ENCODE data around the gene PDF.
"Not testable (repeated sequence)": the region's sequence is repeated elsewhere in the genome, so short reads cannot be mapped to it uniquely, and the experiment has no call there.

PDF gene

DNA sequence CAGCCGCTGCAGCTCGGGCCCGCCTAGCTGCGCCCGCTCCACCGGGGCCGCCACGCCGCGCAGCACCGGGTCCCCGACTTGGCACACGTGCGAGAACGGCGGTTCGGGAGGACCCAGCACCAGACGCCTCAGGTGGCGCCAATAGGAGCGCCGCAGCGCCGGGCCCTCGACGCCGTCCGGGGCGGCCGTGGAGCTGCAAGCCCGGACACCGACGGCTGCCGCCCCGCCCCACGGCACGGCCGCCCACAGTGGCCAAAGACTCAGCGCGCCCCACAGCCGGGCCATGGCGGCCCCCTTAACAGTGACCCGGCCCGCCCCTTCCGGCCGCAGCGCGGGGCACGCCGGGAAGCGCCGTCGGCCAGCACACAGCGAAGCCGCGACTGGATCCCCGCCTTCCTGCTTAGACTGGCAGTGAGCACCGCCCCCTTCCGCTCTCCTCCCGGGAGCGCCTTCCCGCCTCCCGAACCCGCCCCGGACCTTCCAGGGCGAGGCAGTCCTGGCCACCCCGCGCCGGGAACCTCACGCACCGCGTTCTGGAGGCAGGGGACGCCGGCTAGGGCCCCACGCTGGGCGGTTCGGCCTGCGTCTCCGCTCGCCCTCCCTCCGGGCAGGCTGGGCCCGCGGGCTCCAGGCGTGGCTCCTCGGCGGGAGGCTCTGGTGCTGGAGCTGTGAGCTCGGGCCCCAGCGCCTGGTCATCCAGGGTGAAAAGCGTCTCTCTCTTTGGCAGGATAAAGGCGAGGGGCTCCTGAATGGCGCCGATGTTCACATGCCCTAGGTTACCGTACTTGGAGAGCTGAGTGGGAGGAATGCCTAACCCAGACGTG, at the start of gene PDF:
Gene PDF (minus strand): TSS at position 303 of the 824 bp plus-strand sequence. CDS start 18 bp downstream, at position 285.
- Mint-ChIP-seq H3K4me1 (peaks cover 31% of the 10 kb centered on the region), H3K4me3 (peak within 1 kb of the TSS; percentile 76)

GRCh38 chr16:69378760-69379159, 48.4 kb upstream of the PDF start:
- Mint-ChIP-seq H3K36me3 (peaks cover 85% of the 10 kb centered on the region), H3K4me3 (no peak overlapping the region), H3K4me1 (peaks cover 20% of the 10 kb centered on the region), H3K27ac (peak overlapping the region; percentile 87), H3K9me3 (no peaks in the 10 kb centered on the region)
- DNase-seq (ENCODE audit: low spot score in 2 of 2) = no peak
- no peak for ATAC-seq

More for the DNA sequence above, at the start of gene PDF:
- DNase-seq (ENCODE audit: low spot score in 2 of 2) (peak; percentile 74 to 92), ATAC-seq (peak; percentile 96)
- H3K36me3 Mint-ChIP-seq = peaks cover 84% of the 10 kb centered on the region
- peak within 1 kb of the TSS; percentile 74 for H3K27ac Mint-ChIP-seq
- H3K9me3 Mint-ChIP-seq = no peaks in the 10 kb centered on the region

GRCh38 chr16:69378036-69378435, 47.6 kb upstream of the PDF start:
- Mint-ChIP-seq H3K4me1 (peaks cover 17% of the 10 kb centered on the region), H3K36me3 (peaks cover 85% of the 10 kb centered on the region), H3K9me3 (no peaks in the 10 kb centered on the region), H3K27ac (peak overlapping the region; percentile 87), H3K4me3 (no peak overlapping the region)
- ATAC-seq = no peak
- DNase-seq (ENCODE audit: low spot score in 2 of 2) = no peak

DNA sequence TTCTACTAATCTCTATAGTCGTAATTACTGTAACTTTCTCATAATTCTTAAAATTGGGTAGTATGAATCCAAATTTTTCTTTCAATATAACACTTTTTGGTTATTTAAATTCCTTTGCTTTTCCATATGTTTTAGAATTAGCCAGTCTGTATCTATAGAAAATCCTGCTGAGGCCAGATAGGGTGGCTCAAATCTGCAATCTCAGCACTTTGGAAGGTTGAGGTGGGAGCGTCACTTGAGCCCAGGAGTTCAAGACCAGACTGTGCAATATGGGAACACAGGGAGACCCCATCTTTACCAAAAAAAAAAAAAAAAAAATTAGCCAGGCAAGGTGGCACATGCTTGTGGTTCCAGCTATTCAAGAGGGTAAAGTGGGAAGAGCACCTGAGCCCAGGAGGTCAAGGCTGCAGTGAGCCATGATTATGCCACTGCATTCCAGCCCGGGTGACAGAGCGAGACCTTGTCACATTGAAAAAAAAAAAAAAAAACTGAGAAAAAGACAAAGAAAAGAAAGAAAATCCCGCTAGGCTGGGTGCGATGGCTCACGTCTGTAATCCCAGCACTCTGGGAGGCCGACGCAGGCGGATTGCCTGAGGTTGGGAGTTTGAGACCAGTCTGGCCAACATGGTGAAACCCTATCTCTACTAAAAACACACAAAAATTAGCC, 46.1 kb upstream of the PDF start:
- Mint-ChIP-seq H3K27ac (no peak overlapping the region), H3K9me3 (no peaks in the 10 kb centered on the region), H3K4me1 (peaks cover 8% of the 10 kb centered on the region), H3K36me3 (peaks cover 85% of the 10 kb centered on the region), H3K4me3 (no peak overlapping the region)
- ATAC-seq (no peak), DNase-seq (ENCODE audit: low spot score in 2 of 2) (no peak)

DNA sequence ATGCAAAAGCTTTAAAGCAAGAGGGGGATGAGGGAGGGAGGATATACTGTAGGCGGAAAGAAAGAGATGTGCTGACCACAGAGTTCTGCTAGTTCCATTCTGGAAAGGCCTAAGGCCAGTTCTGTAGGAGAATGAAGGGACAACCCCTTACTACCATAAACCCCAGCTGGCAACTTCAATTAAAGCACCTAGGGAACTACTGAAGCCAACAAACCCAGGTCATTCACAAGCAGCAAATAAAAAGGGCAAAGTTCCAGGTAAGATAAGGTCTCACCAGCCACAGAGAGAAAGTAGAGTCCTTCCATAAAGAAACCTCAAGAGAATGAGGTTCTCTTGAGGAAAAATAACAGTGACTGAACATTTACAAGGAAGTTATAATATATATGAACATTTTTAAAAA, 42.6 kb upstream of the PDF start:
- no peak overlapping the region for H3K4me3 Mint-ChIP-seq
- no peak for ATAC-seq
- no peak for DNase-seq (ENCODE audit: low spot score in 2 of 2)
- H3K4me1 Mint-ChIP-seq = peaks cover 13% of the 10 kb centered on the region
- peaks cover 85% of the 10 kb centered on the region for H3K36me3 Mint-ChIP-seq
- H3K27ac Mint-ChIP-seq = peak overlapping the region; percentile 52
- H3K9me3 Mint-ChIP-seq = no peaks in the 10 kb centered on the region

GRCh38 chr16:69371564-69371963, 41.2 kb upstream of the PDF start:
- H3K36me3 Mint-ChIP-seq = peaks cover 85% of the 10 kb centered on the region
- peak overlapping the region; percentile 73 for H3K27ac Mint-ChIP-seq
- no peak for ATAC-seq
- DNase-seq (ENCODE audit: low spot score in 2 of 2) = no peak
- H3K4me3 Mint-ChIP-seq = no peak overlapping the region
- H3K4me1 Mint-ChIP-seq = peaks cover 19% of the 10 kb centered on the region
- H3K9me3 Mint-ChIP-seq = no peaks in the 10 kb centered on the region

DNA sequence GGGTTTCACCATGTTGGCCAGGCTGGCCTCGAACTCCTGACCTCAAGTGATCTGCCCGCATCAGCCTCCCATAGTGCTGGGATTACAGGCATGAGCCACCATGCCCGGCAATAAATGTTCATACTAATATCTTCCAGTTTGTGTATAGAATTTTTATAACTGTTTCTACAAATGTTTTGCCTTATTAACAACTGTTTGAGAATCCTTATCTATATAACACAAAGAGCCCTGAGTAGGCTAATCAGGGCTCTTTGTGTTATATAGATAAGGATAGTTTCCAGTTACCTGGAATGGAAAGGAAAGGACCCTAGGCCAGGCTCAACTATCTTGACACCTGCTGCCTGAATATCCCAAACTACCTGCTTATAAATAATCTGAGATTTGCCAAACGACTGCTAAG, 38.5 kb upstream of the PDF start:
- ATAC-seq = no peak
- DNase-seq (ENCODE audit: low spot score in 2 of 2) = no peak
- Mint-ChIP-seq H3K36me3 (peaks cover 100% of the 10 kb centered on the region), H3K4me1 (peaks cover 40% of the 10 kb centered on the region), H3K9me3 (no peaks in the 10 kb centered on the region), H3K4me3 (no peak overlapping the region), H3K27ac (no peak overlapping the region)

GRCh38 chr16:69367980-69368379, 37.6 kb upstream of the PDF start:
- Mint-ChIP-seq H3K4me3 (no peak overlapping the region), H3K36me3 (peaks cover 100% of the 10 kb centered on the region), H3K27ac (peak overlapping the region; percentile 32), H3K4me1 (peaks cover 45% of the 10 kb centered on the region), H3K9me3 (no peaks in the 10 kb centered on the region)
- ATAC-seq = no peak
- no peak for DNase-seq (ENCODE audit: low spot score in 2 of 2)

DNA sequence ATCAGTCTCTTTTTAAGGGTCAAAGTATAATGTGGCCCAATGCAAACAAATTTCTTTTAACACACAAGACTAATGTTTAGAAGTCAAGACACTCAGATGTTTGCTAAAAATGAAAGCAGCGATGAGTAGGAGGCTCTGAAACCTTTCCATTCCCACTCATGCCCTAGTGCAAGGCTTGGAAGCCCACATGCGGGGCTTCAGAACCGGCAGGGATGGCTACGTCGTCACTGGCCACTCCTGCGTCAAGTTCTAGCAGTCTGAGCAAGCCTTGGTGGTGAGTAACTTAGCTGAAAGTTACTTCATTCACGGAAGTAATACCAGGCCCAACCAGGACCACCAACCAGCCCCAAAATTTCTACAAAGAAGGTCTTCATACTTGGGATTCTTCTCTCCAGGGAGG, 36.0 kb upstream of the PDF start:
- ATAC-seq (peak; percentile 83), DNase-seq (ENCODE audit: low spot score in 2 of 2) (no peak)
- peak overlapping the region; percentile 27 for H3K27ac Mint-ChIP-seq
- peaks cover 87% of the 10 kb centered on the region for H3K36me3 Mint-ChIP-seq
- H3K4me1 Mint-ChIP-seq = peaks cover 55% of the 10 kb centered on the region
- no peak overlapping the region for H3K4me3 Mint-ChIP-seq
- H3K9me3 Mint-ChIP-seq = no peaks in the 10 kb centered on the region

GRCh38 chr16:69365901-69366300, 35.5 kb upstream of the PDF start:
- Mint-ChIP-seq H3K36me3 (peaks cover 82% of the 10 kb centered on the region), H3K4me3 (no peak overlapping the region), H3K27ac (peak overlapping the region; percentile 27), H3K9me3 (no peaks in the 10 kb centered on the region), H3K4me1 (peaks cover 58% of the 10 kb centered on the region)
- DNase-seq (ENCODE audit: low spot score in 2 of 2) (no peak), ATAC-seq (no peak)

DNA sequence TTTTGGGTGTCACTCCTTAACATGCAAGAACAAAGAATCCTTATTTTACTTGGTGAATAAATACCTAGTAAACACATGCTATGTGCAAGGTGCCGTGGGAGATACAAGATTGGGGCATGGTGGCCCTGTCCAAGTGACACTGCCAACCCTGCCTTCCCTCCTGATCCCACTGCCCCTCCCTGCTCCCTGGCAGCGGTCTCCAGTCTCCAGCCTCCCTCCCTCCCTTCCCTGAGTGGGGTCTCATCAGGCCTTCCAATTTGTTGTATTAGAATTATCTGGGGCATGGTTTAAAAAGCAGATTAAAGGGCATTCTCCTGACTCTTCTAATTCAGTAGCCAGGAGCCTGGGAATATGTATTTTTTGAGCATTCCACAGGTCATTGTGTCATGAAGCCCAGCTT, 33.7 kb upstream of the PDF start:
- H3K36me3 Mint-ChIP-seq = peaks cover 64% of the 10 kb centered on the region
- ATAC-seq = no peak
- no peak for DNase-seq (ENCODE audit: low spot score in 2 of 2)
- no peaks in the 10 kb centered on the region for H3K9me3 Mint-ChIP-seq
- peak overlapping the region; percentile 80 for H3K27ac Mint-ChIP-seq
- H3K4me3 Mint-ChIP-seq = no peak overlapping the region
- H3K4me1 Mint-ChIP-seq = peaks cover 44% of the 10 kb centered on the region

DNA sequence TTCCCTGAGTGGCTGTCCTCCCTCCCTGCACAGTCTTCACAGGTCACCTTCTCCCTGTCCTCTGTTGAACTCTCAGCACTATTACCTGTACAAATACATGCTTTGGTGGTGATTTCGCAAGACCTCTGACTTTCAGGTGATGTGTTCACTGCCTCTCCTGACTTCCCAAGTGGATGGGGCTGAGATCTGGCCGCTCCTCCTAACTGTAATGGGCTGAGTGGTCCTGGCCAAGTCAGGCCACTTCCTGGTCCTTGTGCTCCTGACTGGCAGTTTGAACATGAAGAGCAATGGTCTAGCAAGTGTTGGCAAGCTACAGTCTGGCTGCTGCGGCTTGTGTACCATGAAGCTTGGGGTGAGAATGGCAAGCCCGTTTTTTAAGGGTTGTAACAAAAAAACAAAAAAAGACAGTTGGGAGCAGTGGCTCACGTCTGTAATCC, 32.9 kb upstream of the PDF start:
- H3K27ac Mint-ChIP-seq = peak overlapping the region; percentile 80
- ATAC-seq = no peak
- no peaks in the 10 kb centered on the region for H3K9me3 Mint-ChIP-seq
- H3K4me1 Mint-ChIP-seq = peaks cover 44% of the 10 kb centered on the region
- no peak overlapping the region for H3K4me3 Mint-ChIP-seq
- peaks cover 56% of the 10 kb centered on the region for H3K36me3 Mint-ChIP-seq
- DNase-seq (ENCODE audit: low spot score in 2 of 2) = no peak

- H3K9me3 Mint-ChIP-seq; H3K4me3 Mint-ChIP-seq; DNase-seq (ENCODE audit: low spot score in 2 of 2); H3K27ac Mint-ChIP-seq; ATAC-seq: not testable (repeated sequence)
- H3K4me1 Mint-ChIP-seq = peaks cover 26% of the 10 kb centered on the region
- peaks cover 24% of the 10 kb centered on the region for H3K36me3 Mint-ChIP-seq
These were observed 29.7 kb upstream of the PDF start for GRCh38 chr16:69360070-69360469.

DNA sequence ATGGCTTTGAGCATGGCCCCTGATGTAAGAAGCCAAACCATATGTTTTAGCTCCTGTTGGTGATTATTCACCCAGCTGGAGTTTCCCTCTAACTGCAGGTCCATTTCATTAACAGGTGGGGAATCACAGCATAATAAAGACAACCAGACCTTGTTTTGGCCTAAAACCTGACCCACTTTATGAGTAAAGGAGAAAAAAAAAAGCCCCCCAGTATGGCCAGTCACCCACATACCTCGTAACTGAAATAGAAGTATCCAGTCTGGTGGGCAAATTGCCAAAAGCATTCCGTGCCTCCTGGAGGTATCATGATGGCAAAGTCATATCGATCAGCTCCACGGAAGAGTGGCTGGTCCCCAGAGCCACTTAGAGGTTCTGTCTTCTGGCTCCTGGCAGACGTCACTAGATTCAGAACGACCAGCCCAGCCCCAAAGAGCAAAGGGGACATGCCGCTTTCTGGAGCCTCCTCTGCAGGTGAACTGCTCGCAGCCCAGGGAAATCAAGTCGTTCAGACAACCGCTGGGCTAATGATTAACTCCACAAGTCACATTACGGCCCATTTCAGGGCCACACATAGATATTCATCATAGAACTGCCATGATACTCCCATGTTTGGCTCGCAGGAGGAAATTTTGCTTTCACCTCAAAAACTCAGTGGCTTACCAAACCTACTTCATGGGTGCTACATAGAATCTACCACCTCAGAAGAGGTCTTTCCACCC, 21.1 kb upstream of the PDF start, which contains the start of gene TMED6:
Gene TMED6 (minus strand): TSS at position 478 of the 719 bp plus-strand sequence. CDS start 33 bp downstream, at position 445.
- Mint-ChIP-seq H3K9me3 (no peaks in the 10 kb centered on the region), H3K4me3 (no peak within 1 kb of the TSS), H3K27ac (no peak within 1 kb of the TSS), H3K36me3 (peaks cover 49% of the 10 kb centered on the region), H3K4me1 (peaks cover 13% of the 10 kb centered on the region)
- no peak for ATAC-seq
- DNase-seq (ENCODE audit: low spot score in 2 of 2) = no peak

DNA sequence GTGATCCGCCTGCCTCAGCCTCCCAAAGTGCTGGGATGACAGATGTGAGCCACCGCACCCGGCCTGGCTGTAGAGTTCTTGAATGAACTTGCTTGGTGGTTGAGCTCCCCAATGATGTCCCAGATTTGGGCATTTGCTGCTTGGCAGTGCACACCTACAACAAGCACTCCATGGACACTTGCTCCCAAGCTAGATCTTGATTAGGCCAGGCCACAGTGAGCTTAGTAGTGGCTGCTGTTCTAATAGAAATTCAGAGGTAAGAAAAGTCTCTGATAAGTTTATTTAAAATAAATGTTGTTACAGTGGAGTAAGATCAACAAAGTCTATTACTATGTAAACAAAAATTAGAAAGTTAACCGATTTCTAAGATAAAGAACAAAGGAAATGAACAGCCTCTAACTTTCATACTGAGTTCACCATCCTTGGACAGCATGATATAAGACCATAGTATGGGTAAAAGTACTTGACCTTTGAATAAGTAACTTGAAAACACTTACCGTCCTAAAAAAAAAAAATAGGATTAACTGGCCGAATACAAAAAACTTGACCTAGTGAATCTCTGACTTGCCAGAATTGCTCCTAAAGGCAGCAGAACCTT, 20.2 kb upstream of the PDF start:
- H3K9me3 Mint-ChIP-seq = no peaks in the 10 kb centered on the region
- H3K27ac Mint-ChIP-seq = no peak overlapping the region
- H3K36me3 Mint-ChIP-seq = peaks cover 53% of the 10 kb centered on the region
- H3K4me1 Mint-ChIP-seq = peaks cover 21% of the 10 kb centered on the region
- no peak for ATAC-seq
- DNase-seq (ENCODE audit: low spot score in 2 of 2) = no peak
- H3K4me3 Mint-ChIP-seq = no peak overlapping the region

Measured in stimulated activated effector memory CD8-positive, alpha-beta T cell treated with anti-CD3 and anti-CD28 coated beads, Interleukin-12 subunit alpha, Interleukin-12 subunit beta, amount 100 ng/mL, for 72 hours (primary cell).